ENCODE measurements around the gene HDAC4. TPM values are rescaled to one million over a fixed set of nuclear protein-coding genes. Genes with fewer than 3 reads are reported as not detected.

Gene HDAC4
- total RNA-seq, 1 donor from 2014 or later = 20.4 TPM

GRCh38 chr2:239386001-239386670 is 14.7 kb downstream of the HDAC4 start:
- FAIRE-seq (no peak), DNase-seq (ENCODE audit: low spot score in 2 of 2) (no peak)

GRCh38 chr2:239385096-239386000 is 15.5 kb downstream of the HDAC4 start:
- no peak for DNase-seq (ENCODE audit: low spot score in 2 of 2)

GRCh38 chr2:239383759-239384156 is 17.1 kb downstream of the HDAC4 start:
- FAIRE-seq (no peak), DNase-seq (ENCODE audit: low spot score in 2 of 2) (no peak)

More at GRCh38 chr2:239385096-239386000, 15.5 kb downstream of the HDAC4 start:
- no peak for FAIRE-seq

GRCh38 chr2:239383036-239383758 is 17.6 kb downstream of the HDAC4 start:
- DNase-seq (ENCODE audit: low spot score in 2 of 2) (no peak), FAIRE-seq (no peak)

- FAIRE-seq (no peak), DNase-seq (ENCODE audit: low spot score in 2 of 2) (no peak)
Measured at GRCh38 chr2:239382384-239382880, 18.4 kb downstream of the HDAC4 start.

- DNase-seq (ENCODE audit: low spot score in 2 of 2) (peak in 1 of 2 donors; percentile 62), FAIRE-seq (no peak)
Measured at GRCh38 chr2:239381709-239382134, 19.1 kb downstream of the HDAC4 start.

- FAIRE-seq = no peak
- peak; percentile 59 to 64 for DNase-seq (ENCODE audit: low spot score in 2 of 2)
Measured at GRCh38 chr2:239380831-239381708, 19.8 kb downstream of the HDAC4 start.

- DNase-seq (ENCODE audit: low spot score in 2 of 2) (no peak), FAIRE-seq (no peak)
Measured at GRCh38 chr2:239379641-239380170, 21.1 kb downstream of the HDAC4 start.

- no peak for DNase-seq (ENCODE audit: low spot score in 2 of 2)
- no peak for FAIRE-seq
Measured at GRCh38 chr2:239378918-239379640, 21.7 kb downstream of the HDAC4 start.

GRCh38 chr2:239378021-239378917 is 22.6 kb downstream of the HDAC4 start:
- FAIRE-seq = no peak
- no peak for DNase-seq (ENCODE audit: low spot score in 2 of 2)

GRCh38 chr2:239377591-239377990 is 23.2 kb downstream of the HDAC4 start:
- DNase-seq (ENCODE audit: low spot score in 2 of 2) = no peak
- no peak for FAIRE-seq

GRCh38 chr2:239376942-239377531 is 23.8 kb downstream of the HDAC4 start:
- FAIRE-seq = no peak
- DNase-seq (ENCODE audit: low spot score in 2 of 2) = no peak

GRCh38 chr2:239376351-239376750 is 24.5 kb downstream of the HDAC4 start:
- DNase-seq (ENCODE audit: low spot score in 2 of 2) = no peak
- FAIRE-seq = no peak

GRCh38 chr2:239375278-239376061 is 25.4 kb downstream of the HDAC4 start:
- no peak for DNase-seq (ENCODE audit: low spot score in 2 of 2)
- no peak for FAIRE-seq

GRCh38 chr2:239374896-239375277 is 25.9 kb downstream of the HDAC4 start:
- DNase-seq (ENCODE audit: low spot score in 2 of 2) (no peak), FAIRE-seq (no peak)

GRCh38 chr2:239372835-239373234 is 28.0 kb downstream of the HDAC4 start:
- FAIRE-seq (no peak), DNase-seq (ENCODE audit: low spot score in 2 of 2) (no peak)
